Measurements from ENCODE around the gene SELP.

DNA sequence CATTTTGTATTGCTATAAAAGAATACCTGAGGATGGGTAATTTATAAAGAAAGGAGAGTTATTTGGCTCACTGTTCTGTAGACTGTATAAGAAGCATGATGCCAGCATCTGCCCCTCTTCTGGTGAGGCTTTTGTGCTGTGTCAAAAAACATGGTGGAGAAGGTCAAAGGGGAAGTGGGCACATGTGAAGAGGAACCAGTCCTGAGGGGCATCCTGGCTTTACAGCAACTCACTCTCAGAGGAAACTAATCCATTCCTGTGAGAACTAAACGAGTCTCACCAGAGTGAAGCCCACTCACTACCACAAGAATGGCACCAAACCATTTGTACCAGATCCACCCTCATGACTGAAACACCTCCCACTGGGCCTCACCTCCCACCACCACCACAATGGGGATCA, 18.8 kb upstream of the SELP start:
- no peak for TF ChIP-seq EZH2phosphoT487 (conservative IDR thresholded peaks at IDR 0.05; ENCODE audit: low read length)
- TF ChIP-seq, protein P1, sequence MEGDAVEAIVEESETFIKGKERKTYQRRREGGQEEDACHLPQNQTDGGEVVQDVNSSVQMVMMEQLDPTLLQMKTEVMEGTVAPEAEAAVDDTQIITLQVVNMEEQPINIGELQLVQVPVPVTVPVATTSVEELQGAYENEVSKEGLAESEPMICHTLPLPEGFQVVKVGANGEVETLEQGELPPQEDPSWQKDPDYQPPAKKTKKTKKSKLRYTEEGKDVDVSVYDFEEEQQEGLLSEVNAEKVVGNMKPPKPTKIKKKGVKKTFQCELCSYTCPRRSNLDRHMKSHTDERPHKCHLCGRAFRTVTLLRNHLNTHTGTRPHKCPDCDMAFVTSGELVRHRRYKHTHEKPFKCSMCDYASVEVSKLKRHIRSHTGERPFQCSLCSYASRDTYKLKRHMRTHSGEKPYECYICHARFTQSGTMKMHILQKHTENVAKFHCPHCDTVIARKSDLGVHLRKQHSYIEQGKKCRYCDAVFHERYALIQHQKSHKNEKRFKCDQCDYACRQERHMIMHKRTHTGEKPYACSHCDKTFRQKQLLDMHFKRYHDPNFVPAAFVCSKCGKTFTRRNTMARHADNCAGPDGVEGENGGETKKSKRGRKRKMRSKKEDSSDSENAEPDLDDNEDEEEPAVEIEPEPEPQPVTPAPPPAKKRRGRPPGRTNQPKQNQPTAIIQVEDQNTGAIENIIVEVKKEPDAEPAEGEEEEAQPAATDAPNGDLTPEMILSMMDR (IDR thresholded peaks at IDR 0.05; ENCODE audit: insufficient read depth, low read length, poor library complexity, severe bottlenecking), result no peak

All from SU-DHL-6 (cell line).